ENCODE measurements around the gene PPM1A. TPM values are rescaled to one million over a fixed set of nuclear protein-coding genes. Genes with fewer than 3 reads are reported as not detected.

PPM1A gene
- total and polyA plus RNA-seq, 9 of the 15 experiments (the other 6 are each of a cell fraction or from before 2014, with no cell fraction given): 5.5 to 23.9 (median 15.2) TPM

DNA sequence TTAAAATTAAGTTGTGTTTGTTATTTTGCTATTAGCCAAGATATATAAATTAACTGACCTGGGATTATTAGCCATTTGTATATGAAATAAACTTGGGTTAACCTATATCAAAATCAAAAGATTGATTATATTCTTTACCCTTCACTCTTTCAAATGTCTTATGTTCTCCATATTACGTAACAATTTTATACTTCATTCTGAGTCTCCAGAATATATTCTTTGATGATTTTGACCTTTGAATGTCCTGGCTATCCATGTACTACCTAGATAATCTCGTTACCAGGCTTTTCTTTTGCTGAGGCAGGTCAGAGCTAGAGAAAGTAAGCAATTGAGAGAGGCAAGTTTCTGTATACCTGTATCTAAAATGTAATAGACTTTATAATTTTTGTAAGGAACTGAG, 3.6 kb downstream of the PPM1A start:
- 33% methylated on average over 2 of the region's 2 CpGs for WGBS (ENCODE audit: insufficient coverage, low coverage, missing lambda C conversion rate)
- Histone ChIP-seq H3K36me3 (ENCODE audit: control insufficient read depth, insufficient read depth, low read length) (peaks cover 4% of the 10 kb centered on the region; the same call in 1 of the 3 replicates), H2AFZ (ENCODE audit: low read depth, low read length) (no peak overlapping the region), H3K27me3 (ENCODE audit: control insufficient read depth in 2 of 2, insufficient read depth in 2 of 2, low read length in 2 of 2) (no peaks in the 10 kb centered on the region), H3K9ac (ENCODE audit: insufficient read depth in 1 of 2, low read depth in 2 of 2, low read length in 2 of 2) (peak overlapping the region in 1 of 2 experiments; percentile 34; a peak in 1 of 4 replicates), H3K9me3 (replicated peaks; ENCODE audit: control insufficient read depth, insufficient read depth, low read depth, low read length) (no peaks in the 10 kb centered on the region), H3K4me3 (no peak overlapping the region), H3K9me1 (ENCODE audit: control insufficient read depth, insufficient read depth, low read length) (peaks cover 2% of the 10 kb centered on the region), H4K20me1 (replicated peaks; ENCODE audit: control insufficient read depth, insufficient read depth, low read length) (no peaks in the 10 kb centered on the region; the same call in 1 of the 2 replicates), H3K79me2 (ENCODE audit: control insufficient read depth, insufficient read depth, low read length) (peaks cover 84% of the 10 kb centered on the region), H3K4me1 (replicated peaks in 1 of 2; ENCODE audit: control insufficient read depth in 2 of 2, insufficient read depth in 2 of 2, low read length in 2 of 2) (peaks cover 14 to 19% of the 10 kb centered on the region in 2 experiments; a peak in 4 of 5 replicates), H3K27ac (ENCODE audit: extremely low read depth, low read depth, low read length) (no peak overlapping the region), H3K4me2 (ENCODE audit: insufficient read depth, low read length) (no peak overlapping the region)
- POLR2A ChIA-PET: no interaction called here
- CTCF ChIA-PET (ENCODE audit: low intra/inter-chr PET ratio): no interaction called here
- no peak for FAIRE-seq
- in situ Hi-C loops (cut with MboI): no loop called here
- no TSS peak for BruUV-seq (replicated peaks)
- no peak for TF ChIP-seq HNRNPUL1 (IDR thresholded peaks at IDR 0.05; ENCODE audit: low read length)
- no peak for TF ChIP-seq POLR2H (tag; IDR thresholded peaks at IDR 0.05; ENCODE audit: low read depth)
- TF ChIP-seq, protein P1, sequence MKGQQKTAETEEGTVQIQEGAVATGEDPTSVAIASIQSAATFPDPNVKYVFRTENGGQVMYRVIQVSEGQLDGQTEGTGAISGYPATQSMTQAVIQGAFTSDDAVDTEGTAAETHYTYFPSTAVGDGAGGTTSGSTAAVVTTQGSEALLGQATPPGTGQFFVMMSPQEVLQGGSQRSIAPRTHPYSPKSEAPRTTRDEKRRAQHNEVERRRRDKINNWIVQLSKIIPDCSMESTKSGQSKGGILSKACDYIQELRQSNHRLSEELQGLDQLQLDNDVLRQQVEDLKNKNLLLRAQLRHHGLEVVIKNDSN (CRISPR knock-in tag; IDR thresholded peaks at IDR 0.05): no peak
- no peak for TF ChIP-seq DDX20 (tag; IDR thresholded peaks at IDR 0.05; ENCODE audit: low read depth)
- TF ChIP-seq TSC22D4 (tag; IDR thresholded peaks at IDR 0.05): no peak
- TF ChIP-seq MEF2D (tag; conservative IDR thresholded peaks at IDR 0.05; ENCODE audit: low read depth): no peak
- TF ChIP-seq CEBPG (CRISPR knock-in tag; IDR thresholded peaks at IDR 0.05): no peak
- peak; percentile 27 to 84; a peak in 2 of 4 replicates for TF ChIP-seq CEBPG (tag; conservative IDR thresholded peaks at IDR 0.05 in 1 of 2, IDR thresholded peaks at IDR 0.05 in 1 of 2)
- TF ChIP-seq ETV1 (tag; conservative IDR thresholded peaks at IDR 0.05; ENCODE audit: low read depth): no peak
- no peak for TF ChIP-seq BRF1 (IDR thresholded peaks at IDR 0.05; ENCODE audit: borderline replicate concordance, extremely low read depth, insufficient read length)
- no peak for TF ChIP-seq RBM22 (IDR thresholded peaks at IDR 0.05; ENCODE audit: low read depth, low read length, poor library complexity, severe bottlenecking)
- no peak for TF ChIP-seq TCF3 (CRISPR knock-in tag; IDR thresholded peaks at IDR 0.05)
- TF ChIP-seq RFX1 (IDR thresholded peaks at IDR 0.05): no peak
- peak; percentile 78 for TF ChIP-seq CEBPB (tag; IDR thresholded peaks at IDR 0.05)
- no peak for TF ChIP-seq POU5F1 (IDR thresholded peaks at IDR 0.05; ENCODE audit: borderline replicate concordance, low read depth, low read length, partially characterized antibody)
- TF ChIP-seq SNRNP70 (optimal IDR thresholded peaks at IDR 0.05; ENCODE audit: low read depth, low read length): no peak
- no peak for TF ChIP-seq BACH1 (tag; IDR thresholded peaks at IDR 0.05)
- no peak for TF ChIP-seq MECOM (CRISPR knock-in tag; IDR thresholded peaks at IDR 0.05)
- no peak for TF ChIP-seq TOE1 (IDR thresholded peaks at IDR 0.05; ENCODE audit: borderline replicate concordance)
- TF ChIP-seq TOE1 (CRISPR knock-in tag; IDR thresholded peaks at IDR 0.05; ENCODE audit: borderline replicate concordance, low read depth): no peak
- DNase-seq (ENCODE audit: extremely low read depth in 1 of 4, low spot score in 3 of 4): no peak
- ATAC-seq: no peak
- intact Hi-C loops (cut with micrococcal nuclease): loop anchor here (10.0 kb wide), 1 partner anchor 232 kb away; the partner anchor contains the start of gene C14orf39

All from K562 (cell line).